ENCODE data around the gene RFC3. TPM values are rescaled to one million over a fixed set of nuclear protein-coding genes. Genes with fewer than 3 reads are reported as not detected.

Gene RFC3
- total and polyA plus RNA-seq, 2 experiments from 2014 or later = 6.8 to 14.2 TPM

GRCh38 chr13:33815011-33815550 lies 2.9 kb upstream of the RFC3 start:
- no peak overlapping the region for H2AFZ ChIP-seq
- H3K36me3 ChIP-seq (replicated peaks; ENCODE audit: insufficient read depth, low read depth) = no peaks in the 10 kb centered on the region
- H3K4me3 ChIP-seq = no peak overlapping the region
- peaks cover 11% of the 10 kb centered on the region for H3K79me2 ChIP-seq
- H3K4me1 ChIP-seq (ENCODE audit: insufficient read depth) = no peaks in the 10 kb centered on the region
- H4K20me1 ChIP-seq (ENCODE audit: insufficient read depth, poor library complexity, severe bottlenecking) = no peaks in the 10 kb centered on the region
- WGBS (ENCODE audit: low lambda C conversion rate, missing lambda C conversion rate) = 93% methylated on average over 1 of the region's 1 CpG
- DNase-seq (ENCODE audit: low spot score) = no peak
- TF ChIP-seq EZH2 (IDR thresholded peaks at IDR 0.05; ENCODE audit: borderline replicate concordance) (no peak), EZH2phosphoT487 (IDR thresholded peaks at IDR 0.05; ENCODE audit: low read depth, severe bottlenecking, unreplicated experiment) (no peak)
- TF ChIP-seq, protein P1, sequence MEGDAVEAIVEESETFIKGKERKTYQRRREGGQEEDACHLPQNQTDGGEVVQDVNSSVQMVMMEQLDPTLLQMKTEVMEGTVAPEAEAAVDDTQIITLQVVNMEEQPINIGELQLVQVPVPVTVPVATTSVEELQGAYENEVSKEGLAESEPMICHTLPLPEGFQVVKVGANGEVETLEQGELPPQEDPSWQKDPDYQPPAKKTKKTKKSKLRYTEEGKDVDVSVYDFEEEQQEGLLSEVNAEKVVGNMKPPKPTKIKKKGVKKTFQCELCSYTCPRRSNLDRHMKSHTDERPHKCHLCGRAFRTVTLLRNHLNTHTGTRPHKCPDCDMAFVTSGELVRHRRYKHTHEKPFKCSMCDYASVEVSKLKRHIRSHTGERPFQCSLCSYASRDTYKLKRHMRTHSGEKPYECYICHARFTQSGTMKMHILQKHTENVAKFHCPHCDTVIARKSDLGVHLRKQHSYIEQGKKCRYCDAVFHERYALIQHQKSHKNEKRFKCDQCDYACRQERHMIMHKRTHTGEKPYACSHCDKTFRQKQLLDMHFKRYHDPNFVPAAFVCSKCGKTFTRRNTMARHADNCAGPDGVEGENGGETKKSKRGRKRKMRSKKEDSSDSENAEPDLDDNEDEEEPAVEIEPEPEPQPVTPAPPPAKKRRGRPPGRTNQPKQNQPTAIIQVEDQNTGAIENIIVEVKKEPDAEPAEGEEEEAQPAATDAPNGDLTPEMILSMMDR (IDR thresholded peaks at IDR 0.05; ENCODE audit: poor library complexity) = no peak
- peaks cover 2% of the 10 kb centered on the region for H3K27me3 ChIP-seq
- H3K4me2 ChIP-seq = no peak overlapping the region
- H3K9me3 ChIP-seq (ENCODE audit: low read depth) = no peaks in the 10 kb centered on the region
- no peak overlapping the region for H3K27ac ChIP-seq
- H3K9me2 ChIP-seq (replicated peaks; ENCODE audit: insufficient read depth) = no peaks in the 10 kb centered on the region

- no peaks in the 10 kb centered on the region for H3K36me3 ChIP-seq (replicated peaks; ENCODE audit: insufficient read depth, low read depth)
- no peaks in the 10 kb centered on the region for H4K20me1 ChIP-seq (ENCODE audit: insufficient read depth, poor library complexity, severe bottlenecking)
- H2AFZ ChIP-seq = peak overlapping the region; percentile 98
- H3K9me3 ChIP-seq (ENCODE audit: low read depth) = no peaks in the 10 kb centered on the region
- TF ChIP-seq EZH2 (IDR thresholded peaks at IDR 0.05; ENCODE audit: borderline replicate concordance) (no peak), EZH2phosphoT487 (IDR thresholded peaks at IDR 0.05; ENCODE audit: low read depth, severe bottlenecking, unreplicated experiment) (no peak)
- TF ChIP-seq, protein P1 (IDR thresholded peaks at IDR 0.05; ENCODE audit: poor library complexity) = no peak
- no peaks in the 10 kb centered on the region for H3K9me2 ChIP-seq (replicated peaks; ENCODE audit: insufficient read depth)
- no peaks in the 10 kb centered on the region for H3K4me1 ChIP-seq (ENCODE audit: insufficient read depth)
- WGBS (ENCODE audit: low lambda C conversion rate, missing lambda C conversion rate) = 96% methylated on average over 2 of the region's 2 CpGs
- no peak for DNase-seq (ENCODE audit: low spot score)
- no peak overlapping the region for H3K4me2 ChIP-seq
- no peak overlapping the region for H3K27ac ChIP-seq
- no peaks in the 10 kb centered on the region for H3K27me3 ChIP-seq
- no peak overlapping the region for H3K4me3 ChIP-seq
- peaks cover 14% of the 10 kb centered on the region for H3K79me2 ChIP-seq
Observed at GRCh38 chr13:33816912-33817311, 1.0 kb upstream of the RFC3 start.

- Histone ChIP-seq H3K36me3 (replicated peaks; ENCODE audit: insufficient read depth, low read depth) (no peaks in the 10 kb centered on the region), H3K27ac (peak overlapping the region; percentile 86), H3K4me3 (peak overlapping the region; percentile 64), H4K20me1 (ENCODE audit: insufficient read depth, poor library complexity, severe bottlenecking) (no peaks in the 10 kb centered on the region), H3K4me1 (ENCODE audit: insufficient read depth) (no peaks in the 10 kb centered on the region), H3K9me2 (replicated peaks; ENCODE audit: insufficient read depth) (no peaks in the 10 kb centered on the region), H3K79me2 (peaks cover 14% of the 10 kb centered on the region), H2AFZ (peak overlapping the region; percentile 98), H3K27me3 (no peaks in the 10 kb centered on the region), H3K4me2 (peak overlapping the region; percentile 77), H3K9me3 (ENCODE audit: low read depth) (no peaks in the 10 kb centered on the region)
- 39% methylated on average over 5 of the region's 5 CpGs for WGBS (ENCODE audit: low lambda C conversion rate, missing lambda C conversion rate)
- TF ChIP-seq, protein P1 (IDR thresholded peaks at IDR 0.05; ENCODE audit: poor library complexity) = no peak
- TF ChIP-seq EZH2 (IDR thresholded peaks at IDR 0.05; ENCODE audit: borderline replicate concordance) = no peak
- DNase-seq (ENCODE audit: low spot score) = no peak
Observed at GRCh38 chr13:33817513-33817900, 442 bp upstream of the RFC3 start.

DNA sequence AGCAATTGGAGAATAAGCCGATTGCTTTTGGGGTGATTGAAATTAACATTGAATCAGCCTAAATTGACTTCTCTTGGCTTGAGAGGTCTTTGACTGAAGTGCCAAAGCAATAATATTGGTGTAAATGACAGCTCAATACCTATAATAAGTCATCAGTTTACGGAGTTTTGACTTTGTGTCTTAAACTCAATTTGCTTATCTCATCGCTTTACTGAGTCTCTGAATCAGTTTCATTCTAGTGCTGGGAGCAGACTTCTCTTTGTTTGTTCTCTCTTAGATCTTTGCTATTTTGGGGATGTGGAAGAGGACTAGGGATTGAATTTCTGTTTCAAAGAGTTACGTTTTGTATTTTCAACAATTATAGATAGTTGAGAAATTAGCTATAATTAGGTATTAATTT lies 7.1 kb downstream of the RFC3 start:
- Histone ChIP-seq H4K20me1 (ENCODE audit: insufficient read depth, poor library complexity, severe bottlenecking) (no peaks in the 10 kb centered on the region), H3K9me3 (ENCODE audit: low read depth) (no peaks in the 10 kb centered on the region), H2AFZ (no peak overlapping the region), H3K27ac (no peak overlapping the region), H3K9me2 (replicated peaks; ENCODE audit: insufficient read depth) (no peaks in the 10 kb centered on the region), H3K4me2 (no peak overlapping the region), H3K4me1 (ENCODE audit: insufficient read depth) (no peaks in the 10 kb centered on the region), H3K4me3 (no peak overlapping the region), H3K79me2 (peaks cover 2% of the 10 kb centered on the region), H3K27me3 (no peaks in the 10 kb centered on the region), H3K36me3 (replicated peaks; ENCODE audit: insufficient read depth, low read depth) (no peaks in the 10 kb centered on the region)
- TF ChIP-seq, protein P1 (IDR thresholded peaks at IDR 0.05; ENCODE audit: poor library complexity) = no peak
- TF ChIP-seq EZH2phosphoT487 (IDR thresholded peaks at IDR 0.05; ENCODE audit: low read depth, severe bottlenecking, unreplicated experiment) = no peak
- TF ChIP-seq EZH2 (IDR thresholded peaks at IDR 0.05; ENCODE audit: borderline replicate concordance) = no peak
- DNase-seq (ENCODE audit: low spot score) = no peak
- WGBS (ENCODE audit: low lambda C conversion rate, missing lambda C conversion rate) = 93% methylated on average over 4 of the region's 4 CpGs
